ENCODE results near the gene QRFP.

Gene QRFP

DNA sequence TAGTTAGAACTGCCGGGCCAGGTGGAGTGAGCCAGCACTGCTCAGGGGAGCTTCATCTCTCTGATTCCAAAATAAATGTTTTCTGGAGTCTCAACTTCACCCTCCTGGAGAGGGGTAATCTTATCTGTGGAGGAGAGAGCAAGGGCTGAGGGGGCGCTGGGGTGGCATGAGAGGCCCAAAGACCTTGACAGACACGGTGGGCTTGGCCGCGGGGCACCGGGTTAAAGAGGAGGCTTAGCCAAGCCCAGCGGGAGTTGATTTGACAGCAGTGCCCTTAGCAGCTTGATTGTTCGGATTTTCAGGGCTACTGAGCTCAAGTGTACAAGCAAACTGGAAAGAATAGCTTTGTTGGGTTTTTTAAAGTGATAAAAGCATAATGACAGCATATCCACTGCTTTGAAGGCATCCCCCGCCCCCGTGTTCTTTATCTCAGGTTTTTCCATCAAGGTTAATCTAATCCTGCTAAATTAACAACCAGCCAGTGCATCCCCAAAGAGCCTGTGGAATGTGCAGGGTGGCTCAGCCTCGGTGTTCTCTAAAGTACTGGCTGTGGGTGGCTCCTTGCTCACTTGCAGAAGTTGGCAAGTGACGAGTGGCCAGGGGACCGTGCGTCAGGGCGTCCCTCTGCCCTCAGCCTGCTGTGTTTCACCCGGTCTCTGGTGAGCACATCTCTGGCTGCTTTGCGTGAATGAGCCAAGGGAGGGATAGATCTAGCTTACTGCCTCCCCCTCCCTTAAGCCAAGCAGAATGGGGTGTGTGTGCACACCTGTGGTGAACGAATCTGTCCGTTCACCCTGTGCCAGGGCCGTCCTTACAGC lies 5.5 kb downstream of the QRFP start:
- peak; percentile 32 for DNase-seq (ENCODE audit: low spot score)

DNA sequence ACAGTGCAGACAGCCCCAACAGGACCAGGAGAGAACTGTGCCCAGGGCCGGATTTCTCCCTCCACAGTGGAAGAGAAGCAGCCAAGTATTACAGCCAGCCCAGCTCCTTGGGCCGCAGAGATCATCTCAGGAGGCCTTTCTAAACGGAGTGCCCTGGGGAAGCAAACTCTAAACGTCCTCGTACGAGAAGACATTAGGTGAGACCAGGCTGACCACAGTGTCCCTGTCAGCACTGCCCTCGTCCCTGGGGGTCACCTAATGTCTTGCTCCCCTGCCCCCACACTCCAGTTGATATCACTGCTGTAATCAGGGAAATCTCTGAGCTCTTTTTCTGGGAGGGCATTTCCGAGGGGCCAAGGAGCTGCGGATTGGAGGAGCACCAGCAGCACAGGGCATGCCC lies 6.5 kb downstream of the QRFP start:
- no peak for DNase-seq (ENCODE audit: low spot score)

DNA sequence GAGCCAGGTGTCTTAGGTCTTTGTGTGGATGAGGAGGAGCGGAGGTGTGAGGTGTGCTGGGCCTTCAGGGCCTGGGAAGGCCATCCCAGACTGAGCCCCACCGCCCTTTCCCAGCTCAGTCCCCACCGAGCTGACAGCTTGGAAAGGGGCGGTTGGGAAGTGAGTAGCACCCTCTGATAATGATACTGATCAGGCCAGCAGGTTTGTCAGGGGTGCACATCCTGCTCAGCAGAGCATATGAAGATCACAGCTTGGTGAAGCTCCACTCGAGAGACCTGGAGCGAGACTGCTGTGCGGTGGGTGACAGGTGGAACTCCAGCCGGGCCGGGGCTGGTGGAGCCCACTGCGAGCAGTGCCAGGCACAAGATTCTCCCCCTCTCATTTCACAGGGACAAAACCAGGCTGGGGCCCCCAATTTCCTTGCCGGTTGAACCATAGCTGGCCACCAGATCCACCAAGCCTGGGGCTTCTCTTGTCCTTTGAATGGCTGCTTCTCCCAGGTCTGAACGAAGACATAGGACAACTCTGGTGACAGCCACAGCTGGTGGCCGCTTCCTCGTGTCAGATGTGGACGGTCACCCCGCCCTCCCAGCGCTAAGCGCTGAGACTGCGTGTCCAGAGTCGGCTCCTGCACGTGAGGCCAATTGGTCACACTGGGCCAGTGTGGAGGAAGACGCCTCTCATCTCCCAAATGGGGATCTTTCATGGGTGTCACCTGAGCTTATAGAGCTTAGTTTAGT lies 8.3 kb downstream of the QRFP start:
- no peak for DNase-seq (ENCODE audit: low spot score)

DNA sequence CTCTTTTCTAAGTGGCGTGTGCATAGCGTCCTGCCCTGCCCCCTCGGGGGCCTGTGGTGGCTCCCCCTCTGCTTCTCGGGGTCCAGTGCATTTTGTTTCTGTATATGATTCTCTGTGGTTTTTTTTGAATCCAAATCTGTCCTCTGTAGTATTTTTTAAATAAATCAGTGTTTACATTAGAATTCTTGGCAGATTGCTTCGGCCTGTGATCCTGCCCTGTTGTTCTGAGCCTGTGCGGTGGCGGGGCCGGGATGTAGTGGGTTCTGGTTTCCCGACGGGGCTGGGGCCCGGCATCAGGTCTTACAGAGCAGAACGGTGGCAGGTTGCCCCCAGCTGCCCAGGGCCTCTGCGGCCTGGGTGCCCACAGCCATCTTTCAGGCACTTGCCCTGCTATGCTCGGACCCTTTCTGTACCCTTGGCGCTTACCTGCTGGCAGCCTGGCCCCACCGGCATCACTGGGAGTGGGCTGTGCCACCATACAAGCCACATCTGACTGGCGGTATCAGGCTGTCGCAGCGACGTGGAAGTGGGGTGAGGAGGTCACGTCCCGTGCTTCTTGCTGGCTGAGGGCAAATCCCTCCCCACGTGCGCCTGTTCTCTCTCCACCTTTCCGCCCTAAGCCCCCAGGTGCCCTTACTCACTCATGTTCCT lies 9.0 kb downstream of the QRFP start:
- no peak for DNase-seq (ENCODE audit: low spot score)

DNA sequence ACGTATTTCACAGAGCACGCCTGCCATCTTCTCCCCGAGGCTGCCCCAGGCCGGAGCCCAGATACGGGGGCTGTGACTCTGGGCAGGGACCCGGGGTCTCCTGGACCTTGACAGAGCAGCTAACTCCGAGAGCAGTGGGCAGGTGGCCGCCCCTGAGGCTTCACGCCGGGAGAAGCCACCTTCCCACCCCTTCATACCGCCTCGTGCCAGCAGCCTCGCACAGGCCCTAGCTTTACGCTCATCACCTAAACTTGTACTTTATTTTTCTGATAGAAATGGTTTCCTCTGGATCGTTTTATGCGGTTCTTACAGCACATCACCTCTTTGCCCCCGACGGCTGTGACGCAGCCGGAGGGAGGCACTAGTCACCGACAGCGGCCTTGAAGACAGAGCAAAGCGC lies 9.6 kb downstream of the QRFP start:
- no peak for DNase-seq (ENCODE audit: low spot score)

DNA sequence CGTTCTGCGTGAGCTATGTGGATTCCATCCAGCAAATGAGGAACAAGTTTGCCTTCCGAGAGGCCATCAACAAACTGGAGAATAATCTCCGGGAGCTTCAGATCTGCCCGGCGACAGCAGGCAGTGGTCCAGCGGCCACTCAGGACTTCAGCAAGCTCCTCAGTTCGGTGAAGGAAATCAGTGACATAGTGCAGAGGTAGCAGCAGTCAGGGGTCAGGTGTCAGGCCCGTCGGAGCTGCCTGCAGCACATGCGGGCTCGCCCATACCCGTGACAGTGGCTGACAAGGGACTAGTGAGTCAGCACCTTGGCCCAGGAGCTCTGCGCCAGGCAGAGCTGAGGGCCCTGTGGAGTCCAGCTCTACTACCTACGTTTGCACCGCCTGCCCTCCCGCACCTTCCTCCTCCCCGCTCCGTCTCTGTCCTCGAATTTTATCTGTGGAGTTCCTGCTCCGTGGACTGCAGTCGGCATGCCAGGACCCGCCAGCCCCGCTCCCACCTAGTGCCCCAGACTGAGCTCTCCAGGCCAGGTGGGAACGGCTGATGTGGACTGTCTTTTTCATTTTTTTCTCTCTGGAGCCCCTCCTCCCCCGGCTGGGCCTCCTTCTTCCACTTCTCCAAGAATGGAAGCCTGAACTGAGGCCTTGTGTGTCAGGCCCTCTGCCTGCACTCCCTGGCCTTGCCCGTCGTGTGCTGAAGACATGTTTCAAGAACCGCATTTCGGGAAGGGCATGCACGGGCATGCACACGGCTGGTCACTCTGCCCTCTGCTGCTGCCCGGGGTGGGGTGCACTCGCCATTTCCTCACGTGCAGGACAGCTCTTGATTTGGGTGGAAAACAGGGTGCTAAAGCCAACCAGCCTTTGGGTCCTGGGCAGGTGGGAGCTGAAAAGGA lies 10.9 kb downstream of the QRFP start:
- no peak for DNase-seq (ENCODE audit: low spot score)

DNA sequence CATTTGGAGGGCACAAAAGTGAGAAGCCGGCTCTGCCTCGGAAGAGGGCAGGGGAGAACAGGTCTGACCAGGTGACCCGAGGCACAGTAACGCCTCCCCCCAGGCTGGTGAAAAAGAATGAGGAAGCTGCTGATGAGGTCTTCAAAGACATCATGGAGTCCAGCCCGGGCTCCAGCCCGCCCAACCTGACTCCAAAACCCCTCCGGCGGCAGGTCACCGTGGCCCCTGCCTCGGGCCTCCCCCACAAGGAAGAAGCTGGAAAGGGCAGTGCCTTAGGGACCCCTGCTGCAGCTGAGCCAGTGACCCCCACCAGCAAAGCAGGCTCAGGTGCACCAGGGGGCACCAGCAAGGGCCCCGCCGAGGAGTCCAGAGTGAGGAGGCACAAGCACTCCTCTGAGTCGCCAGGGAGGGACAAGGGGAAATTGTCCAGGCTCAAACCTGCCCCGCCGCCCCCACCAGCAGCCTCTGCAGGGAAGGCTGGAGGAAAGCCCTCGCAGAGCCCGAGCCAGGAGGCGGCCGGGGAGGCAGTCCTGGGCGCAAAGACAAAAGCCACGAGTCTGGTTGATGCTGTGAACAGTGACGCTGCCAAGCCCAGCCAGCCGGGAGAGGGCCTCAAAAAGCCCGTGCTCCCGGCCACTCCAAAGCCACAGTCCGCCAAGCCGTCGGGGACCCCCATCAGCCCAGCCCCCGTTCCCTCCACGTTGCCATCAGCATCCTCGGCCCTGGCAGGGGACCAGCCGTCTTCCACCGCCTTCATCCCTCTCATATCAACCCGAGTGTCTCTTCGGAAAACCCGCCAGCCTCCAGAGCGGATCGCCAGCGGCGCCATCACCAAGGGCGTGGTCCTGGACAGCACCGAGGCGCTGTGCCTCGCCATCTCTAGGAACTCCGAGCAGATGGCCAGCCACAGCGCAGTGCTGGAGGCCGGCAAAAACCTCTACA lies 11.8 kb downstream of the QRFP start:
- no peak for DNase-seq (ENCODE audit: low spot score)

DNA sequence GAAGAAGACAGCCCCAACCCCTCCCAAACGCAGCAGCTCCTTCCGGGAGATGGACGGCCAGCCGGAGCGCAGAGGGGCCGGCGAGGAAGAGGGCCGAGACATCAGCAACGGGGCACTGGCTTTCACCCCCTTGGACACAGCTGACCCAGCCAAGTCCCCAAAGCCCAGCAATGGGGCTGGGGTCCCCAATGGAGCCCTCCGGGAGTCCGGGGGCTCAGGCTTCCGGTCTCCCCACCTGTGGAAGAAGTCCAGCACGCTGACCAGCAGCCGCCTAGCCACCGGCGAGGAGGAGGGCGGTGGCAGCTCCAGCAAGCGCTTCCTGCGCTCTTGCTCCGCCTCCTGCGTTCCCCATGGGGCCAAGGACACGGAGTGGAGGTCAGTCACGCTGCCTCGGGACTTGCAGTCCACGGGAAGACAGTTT lies 12.5 kb downstream of the QRFP start:
- DNase-seq (ENCODE audit: low spot score): no peak

DNA sequence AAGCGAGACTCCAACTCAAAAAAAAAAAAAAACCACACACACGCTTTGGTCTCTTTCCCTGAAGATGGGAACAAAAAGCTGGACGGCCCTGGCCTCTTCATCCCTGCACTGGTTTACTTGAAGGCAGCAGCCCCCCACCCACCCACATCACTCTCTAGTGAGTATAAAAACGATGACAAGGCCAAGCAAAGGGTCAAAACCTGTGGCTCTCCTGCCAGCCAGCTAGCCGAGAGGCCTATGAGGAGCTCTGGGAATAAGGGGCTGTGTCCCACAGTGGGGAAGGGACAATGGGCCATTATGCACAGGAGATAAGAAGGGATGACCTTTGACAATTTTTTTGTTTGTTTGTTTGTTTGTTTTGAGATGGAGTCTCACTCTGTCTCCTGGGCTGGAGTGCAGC lies 13.1 kb downstream of the QRFP start:
- DNase-seq (ENCODE audit: low spot score): no peak

DNA sequence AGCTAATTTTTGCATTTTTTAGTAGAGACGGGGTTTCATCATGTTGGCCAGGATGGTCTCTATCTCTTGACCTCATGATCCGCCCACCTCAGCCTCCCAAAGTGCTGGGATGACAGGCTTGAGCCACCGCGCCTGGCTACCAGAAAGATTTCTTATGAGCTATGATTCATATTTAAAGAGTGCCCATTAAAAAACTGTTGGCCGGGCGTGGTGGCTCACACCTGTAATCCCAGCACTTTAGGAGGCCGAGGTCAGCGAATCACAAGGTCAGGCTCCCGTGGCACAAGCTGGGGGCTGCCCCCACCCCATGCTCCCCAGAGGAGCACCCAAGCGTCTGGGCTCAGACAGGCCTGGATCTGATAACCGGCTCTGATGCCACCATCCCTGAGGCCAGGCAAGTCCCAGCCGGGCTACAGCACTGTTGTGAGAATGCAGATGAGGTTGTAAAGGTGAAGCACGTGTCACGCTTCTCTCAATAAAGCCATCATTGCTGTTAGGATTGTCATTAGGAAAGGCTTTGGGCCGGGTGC lies 13.9 kb downstream of the QRFP start:
- DNase-seq (ENCODE audit: low spot score): no peak

DNA sequence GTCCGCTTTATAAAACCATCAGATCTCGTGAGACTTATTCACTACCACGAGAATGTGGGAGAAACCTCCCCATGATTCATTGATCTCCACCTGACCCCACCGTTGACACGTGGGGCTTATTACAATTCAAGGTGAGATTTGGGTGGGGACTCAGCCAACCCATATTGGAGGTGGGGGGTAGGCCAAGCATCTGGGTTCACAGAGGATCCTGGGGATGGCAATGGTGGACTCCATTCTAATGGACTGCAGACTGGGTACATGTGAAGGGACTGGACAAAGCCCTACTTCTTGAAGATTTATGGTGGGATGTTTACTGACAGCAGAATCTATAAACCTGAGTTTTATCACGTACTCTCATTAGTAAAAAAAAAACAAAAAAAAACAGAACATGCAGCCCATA lies 15.1 kb downstream of the QRFP start:
- no peak for DNase-seq (ENCODE audit: low spot score)

DNA sequence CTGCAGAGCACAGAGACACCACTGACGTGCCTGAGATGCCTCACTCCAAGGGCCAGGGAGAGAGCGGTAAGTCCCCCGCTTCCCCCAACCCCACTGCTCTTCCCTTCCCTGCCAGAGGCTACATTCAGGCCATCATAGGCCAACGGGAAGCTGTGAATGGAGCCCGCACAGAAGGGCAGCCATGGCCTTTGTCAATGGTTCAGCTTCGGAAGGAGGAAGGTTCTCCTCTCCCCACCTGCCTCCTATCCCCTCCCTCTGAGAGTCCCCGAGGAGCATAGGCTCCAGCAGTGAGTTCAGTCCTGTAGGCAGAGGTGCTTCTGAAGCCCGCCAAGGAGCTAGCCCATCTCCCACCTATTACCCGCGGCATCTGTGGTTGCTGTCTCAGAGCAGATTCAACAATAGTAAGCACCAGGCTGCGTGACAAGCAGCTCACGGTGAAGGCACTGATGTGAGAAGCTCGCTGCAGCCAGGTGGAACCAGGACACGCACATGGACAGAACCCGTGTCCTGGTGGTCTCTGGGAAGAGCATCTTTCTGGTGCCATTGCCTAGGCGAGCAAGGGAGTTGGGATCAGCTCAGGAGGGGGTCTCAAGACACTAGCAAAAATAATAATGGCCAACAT lies 15.9 kb downstream of the QRFP start:
- DNase-seq (ENCODE audit: low spot score): no peak

DNA sequence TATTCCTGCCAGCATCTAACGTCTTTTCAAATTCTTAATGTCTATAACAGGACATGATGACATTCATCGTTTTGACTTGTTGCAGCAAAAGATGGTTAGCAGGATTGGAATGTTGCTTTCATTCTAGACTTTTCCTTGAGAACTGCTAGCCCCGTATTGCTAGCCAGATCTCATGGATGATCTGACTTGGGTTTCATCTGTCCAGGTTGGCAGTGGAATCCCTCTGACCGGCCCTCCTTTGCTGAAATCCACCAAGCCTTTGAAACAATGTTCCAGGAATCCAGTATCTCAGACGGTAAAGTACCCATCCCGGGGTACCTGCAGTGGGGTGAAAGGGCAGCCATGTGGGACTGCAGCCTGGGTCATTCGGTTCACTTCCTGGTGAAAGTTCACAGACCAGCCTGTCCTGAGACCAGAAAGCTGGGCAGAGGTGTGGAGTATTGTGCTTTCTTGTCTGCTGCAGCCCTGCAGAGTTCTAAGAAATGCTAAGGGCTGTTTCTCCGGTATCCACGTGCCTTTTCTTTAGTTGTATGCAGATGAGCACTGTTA lies 16.7 kb downstream of the QRFP start:
- no peak for DNase-seq (ENCODE audit: low spot score)

DNA sequence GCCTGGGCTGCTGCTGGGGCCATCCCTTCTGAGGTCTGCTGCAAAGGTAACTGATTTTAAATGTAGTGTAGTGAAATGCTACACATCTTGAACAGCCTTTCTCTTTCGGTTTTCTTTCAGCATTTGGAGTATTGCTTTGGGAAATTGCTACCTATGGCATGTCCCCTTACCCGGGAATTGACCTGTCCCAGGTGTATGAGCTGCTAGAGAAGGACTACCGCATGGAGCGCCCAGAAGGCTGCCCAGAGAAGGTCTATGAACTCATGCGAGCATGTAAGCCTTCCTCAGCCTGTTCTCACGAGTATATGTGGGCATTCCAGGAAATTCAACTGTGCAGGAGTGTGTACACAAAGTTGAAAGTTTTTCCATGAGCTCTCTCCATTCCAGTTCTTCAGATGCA lies 18.3 kb downstream of the QRFP start:
- no peak for DNase-seq (ENCODE audit: low spot score)

DNA sequence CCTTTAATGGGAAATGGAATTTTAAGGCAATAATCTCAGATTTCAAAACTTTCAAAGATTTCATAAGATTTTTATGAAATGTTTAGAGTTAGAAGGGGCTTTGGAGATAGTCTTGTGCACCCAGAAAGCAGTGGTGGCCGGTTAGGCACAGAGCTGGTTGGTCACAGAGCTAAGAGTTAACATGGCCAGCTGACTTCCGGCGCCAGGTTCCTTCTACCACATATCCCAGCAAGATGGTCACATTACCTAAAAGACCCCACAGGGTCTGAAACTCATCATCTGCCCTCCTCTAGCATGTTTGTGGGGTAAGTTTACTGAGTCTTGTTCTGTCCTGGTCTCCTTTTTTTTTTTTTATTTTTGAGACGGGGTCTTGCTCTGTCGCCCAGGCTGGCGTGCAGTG lies 19.3 kb downstream of the QRFP start:
- DNase-seq (ENCODE audit: low spot score): no peak

DNA sequence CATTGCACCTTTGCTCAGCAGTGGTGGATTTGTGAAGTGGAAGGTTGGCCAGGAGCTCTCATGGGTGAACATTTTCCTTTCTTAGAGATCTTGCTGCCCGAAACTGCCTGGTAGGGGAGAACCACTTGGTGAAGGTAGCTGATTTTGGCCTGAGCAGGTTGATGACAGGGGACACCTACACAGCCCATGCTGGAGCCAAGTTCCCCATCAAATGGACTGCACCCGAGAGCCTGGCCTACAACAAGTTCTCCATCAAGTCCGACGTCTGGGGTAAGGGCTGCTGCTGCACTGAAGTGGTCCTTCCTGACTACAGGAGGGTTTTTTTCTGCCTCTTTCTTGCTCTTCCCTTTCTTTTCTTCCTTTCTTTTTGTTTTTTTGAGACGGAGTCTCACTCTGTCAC lies 21.8 kb downstream of the QRFP start:
- DNase-seq (ENCODE audit: low spot score): no peak

DNA sequence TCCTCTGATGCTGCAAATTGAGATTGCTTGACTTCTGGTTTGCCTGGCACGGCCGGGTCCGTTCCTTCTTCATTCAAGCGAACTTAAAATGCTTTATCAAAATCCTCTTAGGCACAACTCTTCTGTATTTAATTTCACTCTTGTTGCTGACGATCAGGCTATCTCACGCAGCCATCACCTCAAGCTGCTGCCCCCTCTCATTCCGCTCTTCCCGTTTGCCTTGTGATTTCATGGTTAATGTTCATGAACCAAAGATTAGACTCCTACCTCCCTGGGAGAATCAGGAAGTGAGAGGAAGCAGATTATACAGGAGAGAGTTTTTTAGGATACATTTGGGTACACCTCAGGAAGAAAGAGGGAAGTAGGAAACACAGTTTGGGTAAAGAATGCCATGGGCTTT lies 22.6 kb downstream of the QRFP start:
- DNase-seq (ENCODE audit: low spot score): no peak

DNA sequence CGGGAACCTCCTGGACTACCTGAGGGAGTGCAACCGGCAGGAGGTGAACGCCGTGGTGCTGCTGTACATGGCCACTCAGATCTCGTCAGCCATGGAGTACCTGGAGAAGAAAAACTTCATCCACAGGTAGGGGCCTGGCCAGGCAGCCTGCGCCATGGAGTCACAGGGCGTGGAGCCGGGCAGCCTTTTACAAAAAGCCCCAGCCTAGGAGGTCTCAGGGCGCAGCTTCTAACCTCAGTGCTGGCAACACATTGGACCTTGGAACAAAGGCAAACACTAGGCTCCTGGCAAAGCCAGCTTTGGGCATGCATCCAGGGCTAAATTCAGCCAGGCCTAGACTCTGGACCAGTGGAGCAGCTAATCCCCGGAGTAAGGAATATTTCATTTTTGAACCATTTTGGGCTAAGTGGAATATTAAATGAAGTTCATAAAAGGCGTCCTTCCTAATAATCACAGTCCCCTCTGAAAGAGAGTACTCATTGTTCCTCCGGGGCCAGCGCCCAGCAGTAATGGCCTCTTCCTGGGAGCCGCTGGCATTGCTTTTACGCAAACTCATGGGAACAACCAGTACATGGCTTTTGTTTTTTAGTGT lies 23.6 kb downstream of the QRFP start:
- peak; percentile 85 for DNase-seq (ENCODE audit: low spot score)

DNA sequence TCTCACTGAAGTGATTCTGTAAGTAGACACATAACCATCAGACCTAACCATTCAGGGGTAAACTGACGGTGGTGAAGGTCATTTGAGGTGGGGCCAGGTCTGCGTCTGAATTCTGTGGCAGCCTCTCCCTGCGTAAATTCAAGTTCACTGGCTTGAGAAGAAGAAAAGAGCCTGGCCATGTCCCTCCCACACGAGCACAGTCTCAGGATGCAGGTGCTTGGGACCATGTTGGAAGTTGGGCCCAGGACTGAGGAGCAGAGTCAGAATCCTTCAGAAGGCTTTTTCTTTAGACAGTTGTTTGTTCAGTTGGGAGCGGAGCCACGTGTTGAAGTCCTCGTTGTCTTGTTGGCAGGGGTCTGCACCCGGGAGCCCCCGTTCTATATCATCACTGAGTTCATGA lies 24.1 kb downstream of the QRFP start:
- no peak for DNase-seq (ENCODE audit: low spot score)

DNA sequence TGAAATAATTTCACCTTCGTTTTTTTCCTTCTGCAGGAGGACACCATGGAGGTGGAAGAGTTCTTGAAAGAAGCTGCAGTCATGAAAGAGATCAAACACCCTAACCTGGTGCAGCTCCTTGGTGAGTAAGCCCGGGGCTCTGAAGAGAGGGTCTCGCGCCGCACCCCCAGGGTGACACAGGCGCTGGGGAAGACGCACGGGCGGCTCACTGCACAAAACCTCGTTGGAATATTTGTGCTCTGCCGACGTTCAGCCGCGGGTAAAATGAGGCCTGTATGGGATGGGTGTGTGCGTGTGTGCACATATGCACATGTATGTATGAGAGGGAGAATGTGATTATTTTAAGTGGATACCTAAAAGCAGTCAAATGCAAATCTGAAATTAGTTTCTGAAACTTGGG lies 24.5 kb downstream of the QRFP start:
- no peak for DNase-seq (ENCODE audit: low spot score)

All from cerebellar cortex (tissue), 1 donor.